ENCODE results near the gene DAD1. TPM values are rescaled to one million over a fixed set of nuclear protein-coding genes. Genes with fewer than 3 reads are reported as not detected.

The DAD1 gene
- total RNA-seq, 1 experiment from 2014 or later, result 162 TPM

GRCh38 chr14:22533739-22534359 lies 55.2 kb downstream of the DAD1 start:
- no peak overlapping the region for H3K4me2 ChIP-seq (ENCODE audit: low read length)
- H2AFZ ChIP-seq (ENCODE audit: low read depth, low read length, poor library complexity, severe bottlenecking), result no peak overlapping the region
- TF ChIP-seq, protein P1, sequence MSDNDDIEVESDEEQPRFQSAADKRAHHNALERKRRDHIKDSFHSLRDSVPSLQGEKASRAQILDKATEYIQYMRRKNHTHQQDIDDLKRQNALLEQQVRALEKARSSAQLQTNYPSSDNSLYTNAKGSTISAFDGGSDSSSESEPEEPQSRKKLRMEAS (IDR thresholded peaks at IDR 0.05), result no peak
- TF ChIP-seq FOSL1 (IDR thresholded peaks at IDR 0.05; ENCODE audit: low read depth) (no peak), SRF (IDR thresholded peaks at IDR 0.05; ENCODE audit: low read depth) (no peak), REST (IDR thresholded peaks at IDR 0.05; ENCODE audit: low read depth) (no peak), CEBPB (IDR thresholded peaks at IDR 0.05; ENCODE audit: low read depth) (no peak), EZH2 (IDR thresholded peaks at IDR 0.05) (no peak), RAD21 (IDR thresholded peaks at IDR 0.05; ENCODE audit: low read depth) (no peak), ATF3 (IDR thresholded peaks at IDR 0.05) (no peak), POLR2A (IDR thresholded peaks at IDR 0.05; ENCODE audit: borderline replicate concordance, extremely low read depth, insufficient read depth, insufficient read length) (no peak), EZH2phosphoT487 (IDR thresholded peaks at IDR 0.05; ENCODE audit: borderline replicate concordance) (no peak)
- H3K36me3 ChIP-seq (ENCODE audit: control insufficient read depth in 1 of 2, insufficient read depth in 2 of 2, low read length in 2 of 2), result no peaks in the 10 kb centered on the region
- no peak overlapping the region for H3K4me3 ChIP-seq (replicated peaks in 1 of 2; ENCODE audit: low read depth in 1 of 2, low read length in 2 of 2)
- H3K27me3 ChIP-seq (ENCODE audit: insufficient read depth, low read length), result peaks cover 4% of the 10 kb centered on the region; the same call in 1 of the 2 replicates
- no peaks in the 10 kb centered on the region for H3K79me2 ChIP-seq (ENCODE audit: insufficient read depth, low read length)
- no peak overlapping the region for H3K27ac ChIP-seq (ENCODE audit: low read depth, low read length)
- no peaks in the 10 kb centered on the region for H3K9me2 ChIP-seq (ENCODE audit: insufficient read depth)
- ATAC-seq (no peak), DNase-seq (ENCODE audit: low read depth, low spot score) (no peak)
- no peaks in the 10 kb centered on the region for H4K20me1 ChIP-seq (ENCODE audit: insufficient read depth)
- ChIA-PET CTCF (no interaction called here), RAD21 (ENCODE audit: low non-redundant PET in 1 of 2, low total read pairs in 2 of 2, uncharacterized antibody in 2 of 2, unreplicated experiment in 2 of 2) (no interaction called here), POLR2A (interaction anchor here (0.7 kb wide), 1 partner anchor 288 kb away, joined by 3 read pairs; no protein-coding TSS in a partner anchor)
- no peak overlapping the region for H3K9ac ChIP-seq (ENCODE audit: low read length)
- no peaks in the 10 kb centered on the region for H3K9me3 ChIP-seq (ENCODE audit: control insufficient read depth in 1 of 2, insufficient read depth in 1 of 2, low read depth in 1 of 2, low read length in 2 of 2)
- intact Hi-C loops (cut with micrococcal nuclease), result no loop called here
- H3K4me1 ChIP-seq (ENCODE audit: control insufficient read depth in 1 of 2, insufficient read depth in 2 of 2, low read length in 2 of 2), result peaks cover 12 to 16% of the 10 kb centered on the region in 2 experiments
- no TSS peak for BruUV-seq (replicated peaks)
